Gastrocnemius medialis (tissue), 4 donors: ENCODE data around the gene TMEM163. TPM values are rescaled to one million over a fixed set of nuclear protein-coding genes. Genes with fewer than 3 reads are reported as not detected.

Experiments
- ATAC-seq, 2 donors: fragments of 150-250 bp; one replicate each; pipeline ENCODE4 v1.9.1; 2016
- DNase-seq, 2 donors: peaks; one replicate each; pipeline ENCODE4 v3.0.0-alpha.2; 2019
- H3K27ac ChIP-seq, 4 donors: fragments of 200-600 bp; sonication (generic); 1 replicate in 1 of 4; 2 replicates in 3 of 4; pipeline ENCODE4 v1.5.1; 2016 to 2018; ENCODE audit warnings: mild to moderate bottlenecking in 2 of 4, moderate library complexity in 1 of 4
- H3K27me3 ChIP-seq, 3 donors: fragments of 200-600 bp; sonication (generic) in 2 of 3; 1 replicate in 1 of 3; 2 replicates in 2 of 3; pipeline versions ENCODE4 v1.5.1 to v1.6.0; 2016 to 2019; ENCODE audit warnings: mild to moderate bottlenecking in 1 of 3, moderate library complexity in 1 of 3
- H3K36me3 ChIP-seq, 2 donors: fragments of 200-600 bp; sonication (generic) in 1 of 2; one replicate each; pipeline ENCODE4 v1.5.1; 2017 to 2018
- H3K4me1 ChIP-seq, 2 donors: fragments of 200-600 bp; sonication (generic) in 1 of 2; one replicate each; pipeline ENCODE4 v1.5.1; 2016 to 2017; ENCODE audit warnings: mild to moderate bottlenecking in 2 of 2
- H3K4me3 ChIP-seq, 4 donors: fragments of 200-600 bp; sonication (generic) in 3 of 4; 1 replicate in 1 of 4; 2 replicates in 3 of 4; pipeline ENCODE4 v1.5.1; 2016 to 2019; ENCODE audit warnings: mild to moderate bottlenecking in 2 of 4
- H3K9me3 ChIP-seq, 3 donors: fragments of 200-600 bp; sonication (generic) in 2 of 3; 1 replicate in 1 of 3; 2 replicates in 2 of 3; pipeline ENCODE4 v1.5.1; 2016 to 2019
- POLR2A ChIP-seq, 2 donors: fragments of 450-650 bp; IDR thresholded peaks; one replicate each; pipeline ENCODE4 v1.6.1; 2017; ENCODE audit warnings: antibody characterized with exemption in 2 of 2, mild to moderate bottlenecking in 2 of 2, moderate library complexity in 2 of 2
- in situ Hi-C, 4 donors: fragments of 200-750 bp; cut with MboI; loops; one replicate each; pipeline versions ENCODE4 v1.15.0 to v1.8.0; 2017; ENCODE audit warnings: low sequenced_read_pairs in 4 of 4
- intact Hi-C: fragments of 100-400 bp; cut with DNase I; formaldehyde crosslinking; loops from one replicate; pipeline ENCODE4 v1.15.1; 2023; ENCODE audit warnings: low total_unique reads
- total RNA-seq, 4 donors: library from RNA; depleted of rRNA; stranded (reverse); fragments of >200 nt; gene quantifications; one replicate each; pipeline versions ENCODE4 v1.1.0 to v1.2.3, GENCODE V29; 2016
- TF ChIP-seq, protein P1 (sequence below), 5 experiments: fragments of 450-650 bp in 3 of 5; fragments of 200-600 bp in 2 of 5; sonication (generic) in 2 of 5; IDR thresholded peaks in 4 of 5; conservative IDR thresholded peaks in 1 of 5; 1 replicate in 4 of 5; 2 replicates in 1 of 5; pipeline ENCODE4 v1.5.1; 2016 to 2019; ENCODE audit warnings: antibody characterized with exemption in 5 of 5, mild to moderate bottlenecking in 3 of 5, moderate library complexity in 3 of 5

TMEM163 gene
- total RNA-seq, 4 donors from 2014 or later: not detected

DNA sequence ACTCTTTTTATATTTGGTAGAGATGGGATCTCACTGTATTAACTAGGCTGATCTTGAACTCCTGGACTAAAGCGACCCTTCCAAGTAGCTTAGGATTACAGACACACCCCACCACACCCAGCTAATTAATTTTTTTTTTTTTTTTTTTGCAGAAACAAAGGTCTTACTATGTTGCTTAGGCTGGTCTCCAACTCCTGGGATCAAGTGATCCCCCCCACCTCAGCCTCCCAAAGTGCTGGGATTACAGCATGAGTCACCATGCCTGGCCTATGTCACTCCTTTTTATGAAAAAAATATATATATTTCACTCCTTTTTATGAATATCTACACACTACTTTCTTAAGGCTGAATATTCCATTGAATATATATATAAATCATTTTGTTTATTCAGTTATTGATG lies 302.2 kb downstream of the TMEM163 start:
- intact Hi-C loops (no loop called here), in situ Hi-C loops (loop anchor here in 2 of 4 donors (10.0 to 25.0 kb wide), 3 partner anchors 179 to 554 kb away; no protein-coding TSS in a partner anchor)
- peaks cover 17 to 18% of the 10 kb centered on the region in 2 donors for H3K4me1 ChIP-seq
- no peak for TF ChIP-seq POLR2A (IDR thresholded peaks at IDR 0.05)
- TF ChIP-seq, protein P1, sequence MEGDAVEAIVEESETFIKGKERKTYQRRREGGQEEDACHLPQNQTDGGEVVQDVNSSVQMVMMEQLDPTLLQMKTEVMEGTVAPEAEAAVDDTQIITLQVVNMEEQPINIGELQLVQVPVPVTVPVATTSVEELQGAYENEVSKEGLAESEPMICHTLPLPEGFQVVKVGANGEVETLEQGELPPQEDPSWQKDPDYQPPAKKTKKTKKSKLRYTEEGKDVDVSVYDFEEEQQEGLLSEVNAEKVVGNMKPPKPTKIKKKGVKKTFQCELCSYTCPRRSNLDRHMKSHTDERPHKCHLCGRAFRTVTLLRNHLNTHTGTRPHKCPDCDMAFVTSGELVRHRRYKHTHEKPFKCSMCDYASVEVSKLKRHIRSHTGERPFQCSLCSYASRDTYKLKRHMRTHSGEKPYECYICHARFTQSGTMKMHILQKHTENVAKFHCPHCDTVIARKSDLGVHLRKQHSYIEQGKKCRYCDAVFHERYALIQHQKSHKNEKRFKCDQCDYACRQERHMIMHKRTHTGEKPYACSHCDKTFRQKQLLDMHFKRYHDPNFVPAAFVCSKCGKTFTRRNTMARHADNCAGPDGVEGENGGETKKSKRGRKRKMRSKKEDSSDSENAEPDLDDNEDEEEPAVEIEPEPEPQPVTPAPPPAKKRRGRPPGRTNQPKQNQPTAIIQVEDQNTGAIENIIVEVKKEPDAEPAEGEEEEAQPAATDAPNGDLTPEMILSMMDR (IDR thresholded peaks at IDR 0.05 in 4 of 5, conservative IDR thresholded peaks at IDR 0.05 in 1 of 5): no peak
- no peaks in the 10 kb centered on the region for H3K27me3 ChIP-seq
- no peak overlapping the region for H3K27ac ChIP-seq
- H3K36me3 ChIP-seq: no peaks in the 10 kb centered on the region
- no peak for ATAC-seq
- H3K4me3 ChIP-seq: no peak overlapping the region
- H3K9me3 ChIP-seq: no peaks in the 10 kb centered on the region
- no peak for DNase-seq

DNA sequence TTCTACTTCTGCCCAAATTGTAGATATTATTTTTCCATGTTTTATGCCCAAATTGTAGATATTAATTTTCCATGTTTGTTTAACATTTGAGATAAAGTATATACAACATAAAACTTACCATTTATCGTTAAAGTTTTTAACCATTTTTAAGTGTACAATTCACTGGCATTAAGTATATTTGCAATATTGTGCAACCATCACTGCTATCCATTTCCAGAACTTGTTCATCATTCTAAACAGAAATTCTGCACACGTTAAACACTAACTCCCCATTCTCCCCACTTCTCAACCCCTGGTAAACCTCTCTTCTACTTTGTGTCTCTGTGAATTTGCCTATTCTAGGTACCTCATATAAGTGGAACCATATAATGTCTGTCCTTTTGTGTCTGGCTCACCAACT lies 302.8 kb downstream of the TMEM163 start:
- ATAC-seq (no peak), DNase-seq (no peak)
- no peaks in the 10 kb centered on the region for H3K36me3 ChIP-seq
- H3K27ac ChIP-seq: no peak overlapping the region
- H3K9me3 ChIP-seq: no peaks in the 10 kb centered on the region
- intact Hi-C loops: no loop called here
- H3K27me3 ChIP-seq: no peaks in the 10 kb centered on the region
- in situ Hi-C loops: loop anchor here in 2 of 4 donors (10.0 to 25.0 kb wide), 3 partner anchors 179 to 554 kb away; no protein-coding TSS in a partner anchor
- peaks cover 13 to 17% of the 10 kb centered on the region in 2 donors for H3K4me1 ChIP-seq
- H3K4me3 ChIP-seq: no peak overlapping the region
- no peak for TF ChIP-seq POLR2A (IDR thresholded peaks at IDR 0.05)
- TF ChIP-seq, protein P1 (IDR thresholded peaks at IDR 0.05 in 4 of 5, conservative IDR thresholded peaks at IDR 0.05 in 1 of 5): no peak

DNA sequence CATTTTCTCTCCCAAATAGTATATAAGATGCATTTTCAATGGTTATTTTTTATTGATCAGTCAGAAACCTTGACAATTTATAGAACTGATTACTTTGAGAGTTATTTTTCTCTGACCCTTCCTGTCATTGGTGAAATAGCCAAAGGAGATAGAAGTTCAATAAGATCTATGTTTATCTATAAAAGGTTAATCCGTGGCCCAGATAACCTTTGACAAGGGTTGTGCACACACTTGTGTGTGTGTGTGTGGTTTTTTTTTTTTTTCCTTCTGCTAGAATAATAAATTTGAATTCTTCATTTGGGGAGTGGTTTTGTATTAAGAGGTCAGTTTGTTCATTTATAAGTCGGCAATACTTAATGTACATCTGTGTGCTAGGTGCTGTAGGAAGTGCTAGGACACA lies 304.9 kb downstream of the TMEM163 start:
- H3K4me3 ChIP-seq: no peak overlapping the region
- no peak for ATAC-seq
- H3K27me3 ChIP-seq: no peaks in the 10 kb centered on the region
- H3K36me3 ChIP-seq: no peaks in the 10 kb centered on the region
- in situ Hi-C loops (loop anchor here (5.0 to 25.0 kb wide), 4 partner anchors 177 to 552 kb away; no protein-coding TSS in a partner anchor), intact Hi-C loops (loop anchor here (2.0 to 5.0 kb wide), 2 partner anchors 169 to 527 kb away; no protein-coding TSS in a partner anchor)
- H3K27ac ChIP-seq: no peak overlapping the region
- H3K9me3 ChIP-seq: no peaks in the 10 kb centered on the region
- peaks cover 6 to 9% of the 10 kb centered on the region in 2 donors for H3K4me1 ChIP-seq
- no peak for DNase-seq
- TF ChIP-seq, protein P1 (IDR thresholded peaks at IDR 0.05 in 4 of 5, conservative IDR thresholded peaks at IDR 0.05 in 1 of 5): no peak
- TF ChIP-seq POLR2A (IDR thresholded peaks at IDR 0.05): no peak

DNA sequence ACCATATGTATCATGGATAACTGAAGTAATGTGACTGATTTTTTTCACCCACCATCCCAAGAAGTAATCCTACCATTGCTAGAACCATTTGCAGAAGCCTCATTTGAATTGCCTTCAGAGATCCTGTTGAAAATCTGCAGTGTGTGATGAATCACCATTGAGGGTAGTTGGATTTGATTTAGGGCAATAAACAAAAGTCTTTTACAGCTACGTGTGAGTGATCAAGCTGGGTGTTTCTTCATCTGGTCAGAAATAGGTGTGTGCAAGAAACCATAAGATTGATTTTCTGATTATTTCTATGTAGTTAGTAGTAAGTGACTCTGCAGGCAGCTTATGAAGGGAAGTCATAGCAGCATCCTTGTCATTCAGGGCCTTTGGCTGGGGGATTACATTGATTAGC lies 305.4 kb downstream of the TMEM163 start:
- DNase-seq (no peak), ATAC-seq (no peak)
- Histone ChIP-seq H3K27ac (no peak overlapping the region), H3K9me3 (no peaks in the 10 kb centered on the region), H3K4me1 (peaks cover 6 to 9% of the 10 kb centered on the region in 2 donors), H3K27me3 (no peaks in the 10 kb centered on the region), H3K36me3 (no peaks in the 10 kb centered on the region), H3K4me3 (no peak overlapping the region)
- TF ChIP-seq, protein P1 (IDR thresholded peaks at IDR 0.05 in 4 of 5, conservative IDR thresholded peaks at IDR 0.05 in 1 of 5): no peak
- TF ChIP-seq POLR2A (IDR thresholded peaks at IDR 0.05): no peak
- in situ Hi-C loops: loop anchor here (5.0 to 25.0 kb wide), 4 partner anchors 176 to 551 kb away; no protein-coding TSS in a partner anchor
- intact Hi-C loops: loop anchor here (2.0 to 5.0 kb wide), 2 partner anchors 169 to 526 kb away; no protein-coding TSS in a partner anchor
